HT-29 (cell line): ENCODE results near the gene CLMN. TPM values are rescaled to one million over a fixed set of nuclear protein-coding genes. Genes with fewer than 3 reads are reported as not detected.
"Not testable (repeated sequence)": the region's sequence is repeated elsewhere in the genome, so short reads cannot be mapped to it uniquely, and the experiment has no call there.

ENCODE experiments used
- DNase-seq: peaks from one replicate; pipeline ENCODE4 v3.0.0-alpha.2; 2015; ENCODE audit warnings: low spot score
- small RNA-seq: library from RNA; depleted of rRNA; stranded (forward); fragments of <200 nt; gene quantifications from one replicate; pipeline ENCODE3, GENCODE V24; 2014
- total RNA-seq: library from RNA; depleted of rRNA; stranded (reverse); fragments of >200 nt; shearing (Covaris generic); gene quantifications from 2 replicates; pipeline ENCODE4 v1.2.3, GENCODE V29; 2014; rRNA removed

The CLMN gene
- total RNA-seq, 1 experiment from 2014 or later = 4.4 TPM

- not testable (repeated sequence) for DNase-seq
These were observed 181.3 kb downstream of the CLMN start for GRCh38 chr14:95138455-95138854.

- DNase-seq = peak; percentile 54
These were observed 181.9 kb downstream of the CLMN start for GRCh38 chr14:95137804-95138167.

GRCh38 chr14:95137164-95137803, 182.4 kb downstream of the CLMN start:
- DNase-seq = no peak

GRCh38 chr14:95136631-95137030, 183.1 kb downstream of the CLMN start:
- DNase-seq = no peak

- no peak for DNase-seq
These were observed 185.3 kb downstream of the CLMN start for GRCh38 chr14:95134304-95134933.

GRCh38 chr14:95133282-95133681, 186.4 kb downstream of the CLMN start:
- DNase-seq = no peak

GRCh38 chr14:95132760-95133159, 186.9 kb downstream of the CLMN start:
- DNase-seq = no peak

Small RNA genes within 50 kb of the gene (small RNA-seq; reads per million reads assigned to genes)
- gene MIR3173 = not detected

Other genes starting within 250 kb of the CLMN start
- gene DICER1, start 162.4 kb downstream of the CLMN start, total RNA-seq = 11.2 and 14.0 TPM in 2 replicates
- not detected in 2 replicates for gene SYNE3, start 196.7 kb upstream of the CLMN start, total RNA-seq
- gene GLRX5, start 215.1 kb upstream of the CLMN start, total RNA-seq = 56.9 and 60.8 TPM in 2 replicates